GM23248 (cell line): ENCODE results near the gene DLL1.

Source experiments
- EZH2 ChIP-seq: fragments of 200-600 bp; sonication (generic); IDR thresholded peaks from 2 replicates; pipeline ENCODE4 v1.6.1; 2018; ENCODE audit warnings: antibody characterized with exemption, mild to moderate bottlenecking; ENCODE audit not compliant: insufficient read depth, poor library complexity, severe bottlenecking
- EZH2phosphoT487 ChIP-seq: fragments of 200-600 bp; sonication (generic); IDR thresholded peaks from 2 replicates; pipeline ENCODE4 v1.6.1; 2018; ENCODE audit warnings: antibody characterized with exemption, moderate library complexity, mild to moderate bottlenecking, low read depth; ENCODE audit not compliant: insufficient read depth

GRCh38 chr6:170278743-170279094 is 12.2 kb downstream of the DLL1 start:
- TF ChIP-seq EZH2 = no peak
- no peak for TF ChIP-seq EZH2phosphoT487
